Colonic mucosa (tissue), 4 donors: ENCODE measurements around the gene ARL6IP4. TPM values are rescaled to one million over a fixed set of nuclear protein-coding genes. Genes with fewer than 3 reads are reported as not detected.

Experiments
- DNase-seq: peaks from one replicate; pipeline ENCODE4 v3.0.0-alpha.2; 2020
- H3K27ac ChIP-seq: fragments of 200-600 bp; one replicate; pipeline ENCODE4 v1.8.0; 2021
- H3K27me3 ChIP-seq: fragments of 200-600 bp; one replicate; pipeline ENCODE4 v1.8.0; 2021
- H3K36me3 ChIP-seq: fragments of 200-600 bp; one replicate; pipeline ENCODE4 v1.8.0; 2021
- H3K4me1 ChIP-seq: fragments of 200-600 bp; one replicate; pipeline ENCODE4 v1.8.0; 2021; ENCODE audit warnings: mild to moderate bottlenecking
- H3K4me3 ChIP-seq: fragments of 200-600 bp; one replicate; pipeline ENCODE4 v1.8.0; 2021
- H3K9ac ChIP-seq, 2 donors: one replicate each; pipeline ENCODE4 v1.7.0; 2013; ENCODE audit warnings: control low read depth in 2 of 2, low read depth in 2 of 2, low read length in 2 of 2
- H3K9me3 ChIP-seq: fragments of 200-600 bp; one replicate; pipeline ENCODE4 v1.8.0; 2021
- CTCF ChIP-seq: fragments of 200-600 bp; IDR thresholded peaks from one replicate; pipeline ENCODE4 v1.8.0; 2022; ENCODE audit warnings: antibody characterized with exemption, mild to moderate bottlenecking
- intact Hi-C: fragments of 100-400 bp; cut with DNase I; formaldehyde crosslinking; loops from one replicate; pipeline ENCODE4 v1.14.1; 2022
- total RNA-seq, 2 donors: library from RNA; stranded (reverse); fragmentation: NEBNext Ultra II Directional in 1 of 2; extraction: Animal tissue kit (Norgen Biotek cat#: 25700) in 1 of 2; gene quantifications; one replicate each; pipeline ENCODE4 v1.2.1, GENCODE V29; 2021
- donor health status: healthy.
- donor health status: DM: no; HTN: no; CAD: no.
- donor health status: DM: no; HTN: no; CAD: no.

ARL6IP4 gene
- total RNA-seq, 2 donors from 2014 or later, result 130 to 192 TPM

- no peak for DNase-seq
- H3K9me3 ChIP-seq, result no peaks in the 10 kb centered on the region
- TF ChIP-seq CTCF, result no peak
- no peaks in the 10 kb centered on the region for H3K36me3 ChIP-seq
- peaks cover 22% of the 10 kb centered on the region for H3K4me1 ChIP-seq
- intact Hi-C loops, result loop anchor here (5.0 kb wide), 1 partner anchor 255 kb away; no protein-coding TSS in a partner anchor
- H3K4me3 ChIP-seq, result peak overlapping the region; percentile 99
- peak overlapping the region; percentile 89 to 92 for H3K9ac ChIP-seq
- H3K27me3 ChIP-seq, result no peaks in the 10 kb centered on the region
- H3K27ac ChIP-seq, result peak overlapping the region; percentile 88
Observed at GRCh38 chr12:122981587-122982476, 1.4 kb downstream of the ARL6IP4 start.

- H3K27ac ChIP-seq, result no peak overlapping the region
- H3K4me3 ChIP-seq, result no peak overlapping the region
- peaks cover 22% of the 10 kb centered on the region for H3K4me1 ChIP-seq
- TF ChIP-seq CTCF, result no peak
- no peaks in the 10 kb centered on the region for H3K36me3 ChIP-seq
- H3K9ac ChIP-seq, result no peak overlapping the region
- intact Hi-C loops, result loop anchor here (5.0 kb wide), 1 partner anchor 255 kb away; no protein-coding TSS in a partner anchor
- no peaks in the 10 kb centered on the region for H3K27me3 ChIP-seq
- H3K9me3 ChIP-seq, result no peaks in the 10 kb centered on the region
- no peak for DNase-seq
Observed at GRCh38 chr12:122982477-122982815, 2.0 kb downstream of the ARL6IP4 start.

- no peaks in the 10 kb centered on the region for H3K9me3 ChIP-seq
- TF ChIP-seq CTCF, result no peak
Observed at GRCh38 chr12:122982963-122983788, 2.7 kb downstream of the ARL6IP4 start.

GRCh38 chr12:122983789-122984515, 3.5 kb downstream of the ARL6IP4 start:
- no peak overlapping the region for H3K27ac ChIP-seq
- no peaks in the 10 kb centered on the region for H3K36me3 ChIP-seq
- no peaks in the 10 kb centered on the region for H3K27me3 ChIP-seq
- H3K9ac ChIP-seq, result no peak overlapping the region
- TF ChIP-seq CTCF, result no peak
- no peaks in the 10 kb centered on the region for H3K9me3 ChIP-seq
- intact Hi-C loops, result loop anchor here (5.0 kb wide), 1 partner anchor 253 kb away; no protein-coding TSS in a partner anchor
- peaks cover 21% of the 10 kb centered on the region for H3K4me1 ChIP-seq
- no peak for DNase-seq
- H3K4me3 ChIP-seq, result no peak overlapping the region

More at GRCh38 chr12:122982963-122983788, 2.7 kb downstream of the ARL6IP4 start:
- no peaks in the 10 kb centered on the region for H3K27me3 ChIP-seq
- H3K27ac ChIP-seq, result no peak overlapping the region
- H3K9ac ChIP-seq, result no peak overlapping the region
- no peaks in the 10 kb centered on the region for H3K36me3 ChIP-seq
- DNase-seq, result no peak
- H3K4me3 ChIP-seq, result no peak overlapping the region
- intact Hi-C loops, result loop anchor here (5.0 kb wide), 1 partner anchor 254 kb away; no protein-coding TSS in a partner anchor
- H3K4me1 ChIP-seq, result peaks cover 22% of the 10 kb centered on the region
